GM21786 (cell line): ENCODE results near the gene THAP2.
"Not testable (repeated sequence)": the region's sequence is repeated elsewhere in the genome, so short reads cannot be mapped to it uniquely, and the experiment has no call there.

ENCODE experiments used
- ATAC-seq: cut with Tn5 transposase; IDR thresholded peaks from one replicate; pipeline ENCODE4 v1.9.1; 2021; ENCODE audit not compliant: unreplicated experiment

The THAP2 gene

GRCh38 chr12:71702181-71702580 lies 38.1 kb downstream of the THAP2 start:
- ATAC-seq = not testable (repeated sequence)

- no peak for ATAC-seq
Measured at GRCh38 chr12:71702590-71702989, 38.5 kb downstream of the THAP2 start.

GRCh38 chr12:71703206-71703605 lies 39.1 kb downstream of the THAP2 start:
- ATAC-seq = no peak

- no peak for ATAC-seq
Measured at GRCh38 chr12:71704920-71705319, 40.8 kb downstream of the THAP2 start.

- no peak for ATAC-seq
Measured at GRCh38 chr12:71708658-71709057, 44.6 kb downstream of the THAP2 start.

- no peak for ATAC-seq
Measured at GRCh38 chr12:71710276-71711125, 46.4 kb downstream of the THAP2 start.

- no peak for ATAC-seq
Measured at GRCh38 chr12:71718611-71719010, 54.5 kb downstream of the THAP2 start.

GRCh38 chr12:71719647-71720370 lies 55.7 kb downstream of the THAP2 start:
- ATAC-seq = no peak

GRCh38 chr12:71721783-71722505 lies 57.8 kb downstream of the THAP2 start:
- no peak for ATAC-seq

GRCh38 chr12:71725011-71725410 lies 60.9 kb downstream of the THAP2 start:
- ATAC-seq = no peak

- no peak for ATAC-seq
Measured at GRCh38 chr12:71726548-71726947, 62.4 kb downstream of the THAP2 start.

- ATAC-seq = no peak
Measured at GRCh38 chr12:71727958-71728357, 63.9 kb downstream of the THAP2 start.
